Progenitor cell of endocrine pancreas (in vitro differentiated cells): ENCODE measurements around the gene MAPT. TPM values are rescaled to one million over a fixed set of nuclear protein-coding genes. Genes with fewer than 3 reads are reported as not detected.
"Not testable (repeated sequence)": the region's sequence is repeated elsewhere in the genome, so short reads cannot be mapped to it uniquely, and the experiment has no call there.

Experiments used
- DNase-seq: peaks from one replicate; pipeline ENCODE4 v3.0.0; 2021; ENCODE audit warnings: low spot score; ENCODE audit not compliant: unreplicated experiment
- H3K27ac Mint-ChIP-seq: 2 replicates; pipeline ENCODE4 v1.8.0; 2021; ENCODE audit warnings: mild to moderate bottlenecking, moderate library complexity, mixed read lengths
- H3K27me3 Mint-ChIP-seq: 2 replicates; pipeline ENCODE4 v1.8.0; 2021; ENCODE audit warnings: mixed read lengths
- H3K36me3 Mint-ChIP-seq: 2 replicates; pipeline ENCODE4 v1.8.0; 2022; ENCODE audit warnings: mixed read lengths; ENCODE audit not compliant: insufficient read depth
- H3K4me1 Mint-ChIP-seq: 2 replicates; pipeline ENCODE4 v1.8.0; 2021; ENCODE audit warnings: low read depth, mixed read lengths
- H3K4me3 Mint-ChIP-seq: 2 replicates; pipeline ENCODE4 v1.8.0; 2021; ENCODE audit warnings: low read depth, mild to moderate bottlenecking, moderate library complexity, mixed read lengths
- H3K9me3 Mint-ChIP-seq: 2 replicates; pipeline ENCODE4 v1.8.0; 2021; ENCODE audit warnings: low read depth, mixed read lengths
- CTCF ChIP-seq: fragments of 200-600 bp; sonication (generic); IDR thresholded peaks from one replicate; pipeline ENCODE4 v1.5.0; 2021; ENCODE audit warnings: antibody characterized with exemption, mild to moderate bottlenecking; ENCODE audit not compliant: unreplicated experiment
- total RNA-seq: library from RNA; stranded (reverse); gene quantifications from 2 replicates; pipeline ENCODE4 v1.2.1, GENCODE V29; 2021

MAPT gene
- total RNA-seq, 1 donor from 2014 or later, result 2.5 TPM

GRCh38 chr17:45912319-45912718, 18.0 kb downstream of the MAPT start:
- peaks cover 10% of the 10 kb centered on the region for H3K9me3 Mint-ChIP-seq
- no peak overlapping the region for H3K27ac Mint-ChIP-seq
- no peak for DNase-seq
- H3K36me3 Mint-ChIP-seq, result peaks cover 1% of the 10 kb centered on the region
- H3K27me3 Mint-ChIP-seq, result peaks cover 42% of the 10 kb centered on the region
- H3K4me3 Mint-ChIP-seq, result no peak overlapping the region
- no peak for TF ChIP-seq CTCF
- no peaks in the 10 kb centered on the region for H3K4me1 Mint-ChIP-seq

- H3K4me3 Mint-ChIP-seq, DNase-seq, H3K4me1 Mint-ChIP-seq, H3K27ac Mint-ChIP-seq, H3K36me3 Mint-ChIP-seq: not testable (repeated sequence)
- peaks cover 35% of the 10 kb centered on the region for H3K27me3 Mint-ChIP-seq
- H3K9me3 Mint-ChIP-seq, result peaks cover 10% of the 10 kb centered on the region
Measured at GRCh38 chr17:45913030-45913429, 18.7 kb downstream of the MAPT start.

- Mint-ChIP-seq H3K9me3 (peaks cover 10% of the 10 kb centered on the region), H3K36me3 (peaks cover 1% of the 10 kb centered on the region), H3K27me3 (peaks cover 33% of the 10 kb centered on the region), H3K27ac (no peak overlapping the region), H3K4me1 (no peaks in the 10 kb centered on the region), H3K4me3 (no peak overlapping the region)
- no peak for DNase-seq
- TF ChIP-seq CTCF, result no peak
Measured at GRCh38 chr17:45914047-45914717, 19.8 kb downstream of the MAPT start.

GRCh38 chr17:45915263-45915662, 20.9 kb downstream of the MAPT start:
- Mint-ChIP-seq H3K9me3 (peaks cover 10% of the 10 kb centered on the region), H3K4me3 (no peak overlapping the region), H3K27ac (no peak overlapping the region), H3K36me3 (peaks cover 1% of the 10 kb centered on the region), H3K4me1 (no peaks in the 10 kb centered on the region), H3K27me3 (peaks cover 33% of the 10 kb centered on the region)
- DNase-seq, result no peak
- TF ChIP-seq CTCF, result no peak

- Mint-ChIP-seq H3K9me3 (peaks cover 10% of the 10 kb centered on the region), H3K36me3 (peaks cover 1% of the 10 kb centered on the region), H3K4me3 (no peak overlapping the region), H3K27me3 (peaks cover 29% of the 10 kb centered on the region), H3K4me1 (no peaks in the 10 kb centered on the region), H3K27ac (no peak overlapping the region)
- no peak for DNase-seq
- TF ChIP-seq CTCF, result no peak
Measured at GRCh38 chr17:45917081-45917480, 22.7 kb downstream of the MAPT start.

- H3K36me3 Mint-ChIP-seq, result no peaks in the 10 kb centered on the region
- no peak overlapping the region for H3K4me3 Mint-ChIP-seq
- no peaks in the 10 kb centered on the region for H3K4me1 Mint-ChIP-seq
- H3K27ac Mint-ChIP-seq, result no peak overlapping the region
- DNase-seq, result no peak
- H3K9me3 Mint-ChIP-seq, result peaks cover under 1% of the 10 kb centered on the region
- TF ChIP-seq CTCF, result no peak
- peaks cover 21% of the 10 kb centered on the region for H3K27me3 Mint-ChIP-seq
Measured at GRCh38 chr17:45918241-45918745, 23.9 kb downstream of the MAPT start.
